H1 (cell line): ENCODE measurements around the gene TDO2. TPM values are rescaled to one million over a fixed set of nuclear protein-coding genes. Genes with fewer than 3 reads are reported as not detected.

Experiments used
- CTCF ChIA-PET: fragments of 300-600 bp; sonication (Branson Sonifier 250); formaldehyde crosslinking; loops from one replicate; lab custom pipeline; 2021; ENCODE audit not compliant: partially characterized antibody; lab: Charles Lee
- POLR2A ChIA-PET: fragments of 300-600 bp; sonication (Branson Sonifier 250); formaldehyde crosslinking; loops from one replicate; lab custom pipeline; 2021; ENCODE audit warnings: inconsistent platforms; ENCODE audit not compliant: partially characterized antibody; lab: Charles Lee
- DNase-seq, 2 experiments: peaks; one replicate each; pipeline versions ENCODE4 v3.0.0 to v3.0.0-alpha.2; 2010 to 2022; ENCODE audit warnings: low spot score in 2 of 2, low read depth in 1 of 2, mixed read lengths in 1 of 2
- FAIRE-seq: peaks from 2 replicates; lab custom pipeline; 2011; peaks lifted over from hg19 to GRCh38; lab: Jason Lieb, UNC
- H2AFZ ChIP-seq: 2 replicates; pipeline ENCODE4 v1.8.1; 2012; ENCODE audit warnings: low read length, inconsistent platforms
- H2AK5ac ChIP-seq: 2 replicates; pipeline ENCODE4 v1.6.1; 2013; ENCODE audit warnings: low read depth, low read length
- H2BK120ac ChIP-seq: replicated peaks from 2 replicates; pipeline ENCODE3; 2013; ENCODE audit warnings: low read depth, low read length, inconsistent platforms
- H2BK12ac ChIP-seq: 2 replicates; pipeline ENCODE4 v1.6.1; 2013; ENCODE audit warnings: low read depth, low read length
- H2BK15ac ChIP-seq: 2 replicates; pipeline ENCODE4 v1.6.1; 2013; ENCODE audit warnings: low read length
- H2BK20ac ChIP-seq: 2 replicates; pipeline ENCODE4 v1.6.1; 2013; ENCODE audit warnings: low read length
- H2BK5ac ChIP-seq: 2 replicates; pipeline ENCODE4 v1.6.1; 2013; ENCODE audit warnings: low read depth, low read length
- H3K14ac ChIP-seq: 2 replicates; pipeline ENCODE4 v1.6.1; 2013; ENCODE audit warnings: inconsistent platforms; ENCODE audit not compliant: insufficient read length
- H3K18ac ChIP-seq: 2 replicates; pipeline ENCODE4 v1.6.1; 2013; ENCODE audit warnings: low read length; ENCODE audit errors: extremely low read depth
- H3K23ac ChIP-seq: 2 replicates; pipeline ENCODE4 v1.6.1; 2013; ENCODE audit warnings: inconsistent platforms; ENCODE audit not compliant: insufficient read length
- H3K23me2 ChIP-seq: 2 replicates; pipeline ENCODE4 v1.6.1; 2013; ENCODE audit warnings: low read depth, low read length
- H3K27ac ChIP-seq: 2 replicates; pipeline ENCODE4 v1.6.1; 2011; ENCODE audit warnings: low read depth, low read length, inconsistent platforms
- H3K27me3 ChIP-seq, 4 experiments: replicated peaks in 1 of 4; 1 replicate in 1 of 4; 2 replicates in 3 of 4; pipeline versions ENCODE4 v1.6.1 to v1.8.1; 2011 to 2013; ENCODE audit warnings: low read length in 3 of 4, mild to moderate bottlenecking in 3 of 4, inconsistent platforms in 2 of 4, mixed read lengths in 2 of 4, moderate library complexity in 1 of 4; ENCODE audit not compliant: control insufficient read depth in 3 of 4, insufficient read depth in 3 of 4; ENCODE audit errors: extremely low read depth in 1 of 4
- H3K36me3 ChIP-seq, 4 experiments: 2 replicates each; pipeline versions ENCODE4 v1.6.1 to v1.8.1; 2011 to 2013; ENCODE audit warnings: mild to moderate bottlenecking in 4 of 4, low read length in 3 of 4, moderate library complexity in 2 of 4, control low read depth in 1 of 4, inconsistent platforms in 1 of 4; ENCODE audit not compliant: insufficient read depth in 4 of 4, control insufficient read depth in 2 of 4
- H3K4ac ChIP-seq: replicated peaks from 2 replicates; pipeline ENCODE3; 2013; ENCODE audit warnings: low read length, low read depth, mixed read lengths, inconsistent platforms; ENCODE audit not compliant: insufficient read length
- H3K4me1 ChIP-seq, 4 experiments: replicated peaks in 1 of 4; 1 replicate in 1 of 4; 2 replicates in 3 of 4; pipeline versions ENCODE4 v1.6.1 to v1.8.1; 2011 to 2013; ENCODE audit warnings: low read length in 3 of 4, inconsistent platforms in 2 of 4, mixed read lengths in 1 of 4; ENCODE audit not compliant: insufficient read depth in 4 of 4, control insufficient read depth in 3 of 4
- H3K4me2 ChIP-seq, 2 experiments: 2 replicates each; pipeline versions ENCODE4 v1.6.1 to v1.8.1; 2011 to 2013; ENCODE audit warnings: low read depth in 2 of 2, low read length in 2 of 2, control low read depth in 1 of 2, inconsistent platforms in 1 of 2, mild to moderate bottlenecking in 1 of 2; ENCODE audit not compliant: insufficient read depth in 1 of 2
- H3K4me3 ChIP-seq, 4 experiments: fragments of 200-600, 300-600 bp in 1 of 4; sonication (generic), shearing (Covaris generic), sonication (Bioruptor Twin) in 1 of 4; 2 replicates each; pipeline versions ENCODE4 v1.5.1 to v1.8.1; 2011 to 2016; ENCODE audit warnings: low read length in 4 of 4, low read depth in 3 of 4, control low read depth in 2 of 4, inconsistent platforms in 2 of 4, mild to moderate bottlenecking in 2 of 4, mixed read lengths in 1 of 4, moderate library complexity in 1 of 4; ENCODE audit not compliant: insufficient read depth in 2 of 4; ENCODE audit errors: extremely low read depth in 1 of 4
- H3K56ac ChIP-seq: replicated peaks from 2 replicates; pipeline ENCODE3; 2013; ENCODE audit warnings: low read depth, mild to moderate bottlenecking, mixed read lengths, low read length, inconsistent platforms; ENCODE audit not compliant: insufficient read length
- H3K79me1 ChIP-seq: 2 replicates; pipeline ENCODE4 v1.6.1; 2013; ENCODE audit warnings: low read depth, low read length, control low read depth
- H3K79me2 ChIP-seq, 2 experiments: 2 replicates each; pipeline versions ENCODE4 v1.6.1 to v1.8.1; 2012 to 2013; ENCODE audit warnings: low read length in 2 of 2, mild to moderate bottlenecking in 2 of 2, inconsistent platforms in 1 of 2; ENCODE audit not compliant: insufficient read depth in 2 of 2, control insufficient read depth in 1 of 2
- H3K9ac ChIP-seq, 4 experiments: replicated peaks in 1 of 4; 1 replicate in 1 of 4; 2 replicates in 3 of 4; pipeline versions ENCODE4 v1.6.1 to v1.8.1; 2011 to 2013; ENCODE audit warnings: low read depth in 3 of 4, low read length in 3 of 4, control low read depth in 2 of 4, mild to moderate bottlenecking in 2 of 4, moderate library complexity in 2 of 4, inconsistent platforms in 1 of 4; ENCODE audit errors: extremely low read depth in 1 of 4
- H3K9me3 ChIP-seq, 2 experiments: 2 replicates each; pipeline versions ENCODE4 v1.6.1 to v1.8.1; 2012 to 2013; ENCODE audit warnings: mild to moderate bottlenecking in 2 of 2, moderate library complexity in 2 of 2, control low read depth in 1 of 2, inconsistent platforms in 1 of 2, low read depth in 1 of 2, low read length in 1 of 2, mixed read lengths in 1 of 2; ENCODE audit not compliant: insufficient read depth in 2 of 2
- H4K20me1 ChIP-seq, 2 experiments: replicated peaks in 1 of 2; 2 replicates each; pipeline versions ENCODE3 to v1.8.1; 2011 to 2013; ENCODE audit warnings: inconsistent platforms in 2 of 2, low read length in 2 of 2, mild to moderate bottlenecking in 1 of 2; ENCODE audit not compliant: insufficient read depth in 2 of 2, control insufficient read depth in 1 of 2
- H4K5ac ChIP-seq: 2 replicates; pipeline ENCODE4 v1.6.1; 2013; ENCODE audit warnings: low read length, low read depth, mixed read lengths, inconsistent platforms; ENCODE audit not compliant: insufficient read length
- H4K8ac ChIP-seq: 2 replicates; pipeline ENCODE4 v1.8.0; 2013; ENCODE audit warnings: mild to moderate bottlenecking, moderate library complexity, low read length, inconsistent platforms; ENCODE audit not compliant: insufficient read depth; ENCODE audit errors: extremely low read depth
- H4K91ac ChIP-seq: replicated peaks from 2 replicates; pipeline ENCODE3; 2013; ENCODE audit warnings: low read length, mixed read lengths, inconsistent platforms; ENCODE audit not compliant: insufficient read length
- BCL11A ChIP-seq, 2 experiments: IDR thresholded peaks; one replicate each; pipeline ENCODE4 v1.6.1; 2011; ENCODE audit warnings: low read depth in 2 of 2, low read length in 2 of 2, mild to moderate bottlenecking in 2 of 2
- CTBP2 ChIP-seq: IDR thresholded peaks from 2 replicates; pipeline ENCODE4 v1.7.0; 2011; ENCODE audit warnings: borderline replicate concordance, mild to moderate bottlenecking, moderate library complexity, mixed read lengths, low read length; ENCODE audit not compliant: insufficient read depth, insufficient read length
- KDM1A ChIP-seq: fragments of 200-600, 300-600 bp; sonication (generic); IDR thresholded peaks from 2 replicates; pipeline ENCODE4 v1.7.1; 2016; ENCODE audit warnings: mild to moderate bottlenecking, low read length, borderline replicate concordance
- POLR2A ChIP-seq, 2 experiments: IDR thresholded peaks; 1 replicate in 1 of 2; 2 replicates in 1 of 2; pipeline ENCODE4 v1.6.1; 2011; ENCODE audit warnings: low read depth in 2 of 2, low read length in 2 of 2, mild to moderate bottlenecking in 2 of 2; ENCODE audit errors: control extremely low read depth in 1 of 2
- RBBP5 ChIP-seq: IDR thresholded peaks from 2 replicates; pipeline ENCODE4 v1.7.1; 2012; ENCODE audit warnings: low read depth, mild to moderate bottlenecking, inconsistent platforms, low read length, moderate library complexity, borderline replicate concordance
- RNF2 ChIP-seq: fragments of 200-900, 300-1000 bp; sonication (generic); IDR thresholded peaks from 2 replicates; pipeline ENCODE4 v1.7.1; 2016; ENCODE audit warnings: borderline replicate concordance, low read depth, mild to moderate bottlenecking, antibody characterized with exemption, low read length; ENCODE audit not compliant: poor library complexity, severe bottlenecking; ENCODE audit errors: missing control alignments
- SIN3A ChIP-seq, 2 experiments: IDR thresholded peaks in 1 of 2; conservative IDR thresholded peaks in 1 of 2; 2 replicates each; pipeline ENCODE4 v1.6.1; 2011 to 2012; ENCODE audit warnings: low read length in 2 of 2, improper control_type of control experiment in 1 of 2, low read depth in 1 of 2, mild to moderate bottlenecking in 1 of 2
- TEAD4 ChIP-seq: IDR thresholded peaks from 2 replicates; pipeline ENCODE4 v1.6.1; 2012; ENCODE audit warnings: low read depth, low read length, inconsistent platforms, mixed read lengths
- WGBS, 2 experiments: shearing (Covaris generic) in 1 of 2; methylation state at CpG; one replicate each; pipeline versions ENCODE4 v1.1.6 to v1.1.7; 2013 to 2015; ENCODE audit warnings: low lambda C conversion rate in 2 of 2, mixed read lengths in 2 of 2, inconsistent platforms in 1 of 2, low coverage in 1 of 2, missing lambda C conversion rate in 1 of 2; ENCODE audit not compliant: insufficient replicate concordance in 2 of 2, insufficient coverage in 1 of 2, insufficient read length in 1 of 2; ENCODE audit errors: extremely low coverage in 1 of 2, missing lambda C conversion rate in 1 of 2; 5-methylcytosine and 5-hydroxymethylcytosine counted together
- polyA plus RNA-seq, 7 experiments: library from polyadenylated mRNA; depleted of rRNA in 3 of 7; stranded (reverse) in 5 of 7; unstranded in 2 of 7; fragments of >200 nt in 5 of 7; fragments of 200-250 nt in 2 of 7; gene quantifications; 1 replicate in 5 of 7; 2 replicates in 1 of 7; 4 replicates in 1 of 7; pipeline versions ENCODE4 v1.2.1 to v1.2.3, GENCODE V29; 2011 to 2013; ENCODE audit warnings: missing spikeins in 2 of 7, mixed read lengths in 2 of 7
- total RNA-seq: library from RNA; stranded (reverse); fragmentation: NEBNext Ultra II Directional; extraction: Animal tissue kit (Norgen Biotek cat#: 25700); gene quantifications from 2 replicates; pipeline ENCODE4 v1.2.1, GENCODE V29; 2021

TDO2 gene
- total and polyA plus RNA-seq, 2 of the 8 experiments (the other 6 are each of a cell fraction or from before 2014, with no cell fraction given), result 0.03 TPM; not detected in 1

- POLR2A ChIA-PET, result no interaction called here
- no peaks in the 10 kb centered on the region for H3K9me3 ChIP-seq
- no peak overlapping the region for H2BK12ac ChIP-seq
- no peak overlapping the region for H3K14ac ChIP-seq
- no peak overlapping the region for H4K5ac ChIP-seq
- DNase-seq (no peak), FAIRE-seq (no peak)
- no peaks in the 10 kb centered on the region for H3K79me2 ChIP-seq
- H2BK20ac ChIP-seq, result no peak overlapping the region
- CTCF ChIA-PET, result no interaction called here
- no peak overlapping the region for H3K18ac ChIP-seq
- H2BK5ac ChIP-seq, result no peak overlapping the region
- no peak overlapping the region for H2AFZ ChIP-seq
- no peak overlapping the region for H4K8ac ChIP-seq
- no peaks in the 10 kb centered on the region for H3K79me1 ChIP-seq
- H3K27me3 ChIP-seq, result no peaks in the 10 kb centered on the region
- H4K20me1 ChIP-seq, result no peaks in the 10 kb centered on the region
- no peak overlapping the region for H3K4me3 ChIP-seq
- H3K36me3 ChIP-seq, result no peaks in the 10 kb centered on the region
- no peak overlapping the region for H2AK5ac ChIP-seq
- no peak for TF ChIP-seq BCL11A (IDR thresholded peaks at IDR 0.05; ENCODE audit: low read depth in 2 of 2, low read length in 2 of 2)
- no peak for TF ChIP-seq CTBP2
- TF ChIP-seq SIN3A (conservative IDR thresholded peaks at IDR 0.05 in 1 of 2, IDR thresholded peaks at IDR 0.05 in 1 of 2; ENCODE audit: low read depth in 1 of 2, low read length in 2 of 2), result no peak
- no peak for TF ChIP-seq KDM1A
- TF ChIP-seq RBBP5, result no peak
- no peak for TF ChIP-seq TEAD4
- no peak for TF ChIP-seq POLR2A (IDR thresholded peaks at IDR 0.05; ENCODE audit: control extremely low read depth in 1 of 2, low read depth in 2 of 2, low read length in 2 of 2)
- TF ChIP-seq RNF2, result no peak
- no peaks in the 10 kb centered on the region for H3K23me2 ChIP-seq
- H2BK120ac ChIP-seq, result no peak overlapping the region
- no peak overlapping the region for H3K4me2 ChIP-seq
- no peak overlapping the region for H3K56ac ChIP-seq
- no peak overlapping the region for H2BK15ac ChIP-seq
- no peak overlapping the region for H3K4ac ChIP-seq
- no peak overlapping the region for H3K27ac ChIP-seq
- WGBS, 2 experiments, result 78% methylated on average over 3 of the region's 3 CpGs; no CpG with 5 or more reads in 1 of the 2 experiments
- no peak overlapping the region for H3K9ac ChIP-seq
- no peak overlapping the region for H4K91ac ChIP-seq
- H3K4me1 ChIP-seq, result peaks cover 0 to 2% (median 0%) of the 10 kb centered on the region in 4 experiments; a peak in 1 of 7 replicates
- no peak overlapping the region for H3K23ac ChIP-seq
Measured at GRCh38 chr4:155904331-155904730, 835 bp downstream of the TDO2 start.
